ENCODE data around the gene RARS2. TPM values are rescaled to one million over a fixed set of nuclear protein-coding genes. Genes with fewer than 3 reads are reported as not detected.
A peak's percentile ranks its signal among the peaks of the same experiment; 100 is the strongest.

Gene RARS2
- total and polyA plus RNA-seq, 5 experiments from 2014 or later = 17.3 to 40.6 (median 29.1) TPM

DNA sequence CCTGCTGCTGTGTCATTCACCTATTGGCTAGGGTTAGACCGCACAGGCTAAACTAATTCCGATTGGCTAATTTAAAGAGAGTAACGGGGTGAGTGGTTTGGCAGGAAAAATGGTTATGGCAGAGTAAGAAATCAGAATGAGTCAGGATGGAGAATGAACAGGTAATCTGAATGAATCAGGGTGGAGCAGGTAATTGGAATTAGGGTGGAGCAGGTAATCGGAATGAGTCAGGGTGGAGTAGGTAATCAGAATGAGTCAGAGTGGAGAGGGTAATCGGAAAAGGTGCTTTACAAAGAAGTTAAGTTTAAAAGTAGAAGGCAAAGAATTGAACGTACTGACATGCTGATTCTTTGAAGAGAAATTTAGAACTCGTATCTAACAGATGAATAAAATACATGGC lies 105.3 kb downstream of the RARS2 start:
- no peak for ATAC-seq
- Mint-ChIP-seq H3K4me3 (no peak overlapping the region), H3K36me3 (peaks cover 0 to 37% (median 15%) of the 10 kb centered on the region in 3 donors), H3K4me1 (peaks cover 0 to 12% (median 10%) of the 10 kb centered on the region in 4 donors), H3K9me3 (no peaks in the 10 kb centered on the region), H3K27me3 (no peaks in the 10 kb centered on the region), H3K27ac (peak overlapping the region in 1 of 10 donors; percentile 20)
- POLR2A ChIA-PET = no interaction called here
- no peak for DNase-seq

GRCh38 chr6:87483929-87484328 lies 105.9 kb downstream of the RARS2 start:
- Mint-ChIP-seq H3K27ac (peak overlapping the region in 1 of 10 donors; percentile 5), H3K4me1 (peaks cover 0 to 12% (median 11%) of the 10 kb centered on the region in 4 donors), H3K36me3 (peaks cover 0 to 38% (median 20%) of the 10 kb centered on the region in 3 donors), H3K27me3 (no peaks in the 10 kb centered on the region), H3K9me3 (no peaks in the 10 kb centered on the region), H3K4me3 (no peak overlapping the region)
- no peak for DNase-seq
- no peak for ATAC-seq
- POLR2A ChIA-PET = no interaction called here

- Mint-ChIP-seq H3K27me3 (no peaks in the 10 kb centered on the region), H3K4me3 (no peak overlapping the region), H3K4me1 (peaks cover 0 to 16% (median 11%) of the 10 kb centered on the region in 4 donors), H3K27ac (peak overlapping the region in 1 of 10 donors; percentile 53), H3K36me3 (peaks cover 0 to 51% (median 25%) of the 10 kb centered on the region in 3 donors), H3K9me3 (peaks cover 0 to 2% (median 0%) of the 10 kb centered on the region in 9 donors)
- POLR2A ChIA-PET = no interaction called here
- ATAC-seq (no peak), DNase-seq (no peak)
These were observed 107.4 kb downstream of the RARS2 start for GRCh38 chr6:87482366-87482765.

GRCh38 chr6:87481931-87482330 lies 107.9 kb downstream of the RARS2 start:
- Mint-ChIP-seq H3K4me3 (no peak overlapping the region), H3K4me1 (peaks cover 0 to 16% (median 11%) of the 10 kb centered on the region in 4 donors), H3K36me3 (peaks cover 0 to 51% (median 25%) of the 10 kb centered on the region in 3 donors), H3K27me3 (no peaks in the 10 kb centered on the region), H3K27ac (no peak overlapping the region), H3K9me3 (peaks cover 0 to 2% (median 0%) of the 10 kb centered on the region in 9 donors)
- POLR2A ChIA-PET = no interaction called here
- DNase-seq = no peak
- ATAC-seq = no peak

DNA sequence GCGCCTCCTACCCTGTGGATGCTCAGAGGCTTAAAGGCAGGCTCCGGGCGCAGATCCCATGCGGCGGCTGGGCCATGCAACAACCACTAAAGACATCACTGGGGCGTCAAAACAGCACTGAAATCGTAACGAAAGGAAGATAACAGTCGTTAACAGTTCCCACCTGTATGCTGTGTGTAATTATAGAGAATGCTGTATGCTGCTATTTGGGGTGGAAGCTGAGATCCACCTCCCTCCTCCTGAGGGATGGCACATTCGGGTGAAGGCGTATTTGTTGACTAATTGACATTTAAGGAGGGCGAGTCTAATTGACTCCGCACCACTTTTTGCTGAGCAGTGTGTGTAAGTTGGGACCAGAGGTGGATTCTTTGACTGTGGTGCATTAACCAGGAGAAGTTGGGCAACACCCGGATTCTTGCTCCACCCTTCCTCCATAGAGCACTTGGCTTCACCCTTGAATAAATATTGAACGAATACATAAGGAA lies 116.3 kb downstream of the RARS2 start:
- H3K27me3 Mint-ChIP-seq = peaks cover 0 to 1% (median under 1%) of the 10 kb centered on the region in 5 donors
- POLR2A ChIA-PET = interaction anchor here (1.2 to 1.7 kb wide), 3 partner anchors 65 to 151 kb away, joined by 3 to 6 read pairs (median 4); partner anchors contain the start of genes CFAP206 and SMIM8
- peaks cover 10 to 27% (median 18%) of the 10 kb centered on the region in 4 donors for H3K4me1 Mint-ChIP-seq
- peak in 5 of 10 donors; percentile 38 to 65 (median 42) for DNase-seq
- H3K27ac Mint-ChIP-seq = peak overlapping the region; percentile 99 to 100 (median 100)
- no peaks in the 10 kb centered on the region for H3K9me3 Mint-ChIP-seq
- peak overlapping the region; percentile 89 to 100 (median 99) for H3K4me3 Mint-ChIP-seq
- H3K36me3 Mint-ChIP-seq = peaks cover 0 to 11% (median 3%) of the 10 kb centered on the region in 3 donors
- ATAC-seq = peak; percentile 71 to 77

DNA sequence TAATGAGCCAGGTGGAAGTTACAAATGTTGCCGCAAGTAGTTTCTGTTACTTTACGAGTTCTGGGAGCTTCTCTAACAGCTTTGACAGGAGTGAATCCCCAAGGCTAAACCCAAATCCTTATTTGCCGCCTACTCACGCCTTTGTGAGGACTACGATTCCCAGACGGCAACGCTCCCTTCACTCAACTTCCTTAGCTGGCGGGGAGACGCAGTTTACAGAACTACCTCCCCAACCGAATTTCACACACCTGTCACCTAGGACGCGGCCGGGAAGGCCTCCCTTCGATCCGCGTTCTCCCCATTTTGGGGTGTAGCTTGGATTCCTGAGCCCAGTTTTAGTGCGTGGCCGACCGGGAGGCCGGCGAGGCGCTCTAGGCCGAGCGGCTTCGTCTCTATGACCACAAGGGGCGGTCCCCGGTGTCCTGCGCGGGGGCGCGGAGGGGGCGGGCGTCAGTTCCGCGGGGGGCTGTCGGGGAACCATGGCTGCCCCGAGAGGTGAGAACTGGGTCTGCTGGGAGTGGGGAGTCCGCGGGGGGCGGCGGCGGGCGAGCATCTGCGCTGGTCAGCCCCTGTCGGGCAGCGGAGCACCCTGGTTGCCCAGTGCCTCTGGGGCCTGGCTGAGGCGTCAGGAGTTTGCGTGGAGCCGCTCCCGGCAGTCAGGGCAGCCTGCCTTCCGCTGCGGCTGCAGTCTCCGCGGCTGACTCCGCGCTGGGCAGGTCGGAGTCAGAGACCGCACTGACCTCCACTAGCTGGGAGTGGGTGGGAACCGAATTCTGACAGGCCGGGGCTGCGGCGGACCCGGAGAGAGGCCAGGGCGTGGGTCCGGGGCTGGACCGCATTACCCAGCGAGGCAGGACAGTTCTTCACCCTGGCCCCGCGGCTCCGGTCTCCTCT lies 117.0 kb downstream of the RARS2 start, which contains the start of gene SLC35A1:
Gene SLC35A1 (plus strand): TSS at position 450 of the 894 bp plus-strand sequence. CDS start 30 bp downstream, at position 480.
- DNase-seq = peak; percentile 74 to 96 (median 86)
- Mint-ChIP-seq H3K36me3 (peaks cover 0 to 4% (median 0%) of the 10 kb centered on the region in 3 donors), H3K27me3 (peaks cover 0 to 7% (median 5%) of the 10 kb centered on the region in 5 donors), H3K27ac (peak within 1 kb of the TSS; percentile 99 to 100 (median 100)), H3K4me3 (peak within 1 kb of the TSS; percentile 89 to 100 (median 99)), H3K9me3 (no peaks in the 10 kb centered on the region), H3K4me1 (peaks cover 9 to 27% (median 15%) of the 10 kb centered on the region in 4 donors)
- ATAC-seq = peak; percentile 92 to 93
- POLR2A ChIA-PET = interaction anchor here (0.6 to 1.7 kb wide), 10 partner anchors 11 to 1606 kb away, joined by 3 to 7 read pairs (median 3); partner anchors contain the start of genes AKIRIN2, CFAP206, ORC3 and RARS2

DNA sequence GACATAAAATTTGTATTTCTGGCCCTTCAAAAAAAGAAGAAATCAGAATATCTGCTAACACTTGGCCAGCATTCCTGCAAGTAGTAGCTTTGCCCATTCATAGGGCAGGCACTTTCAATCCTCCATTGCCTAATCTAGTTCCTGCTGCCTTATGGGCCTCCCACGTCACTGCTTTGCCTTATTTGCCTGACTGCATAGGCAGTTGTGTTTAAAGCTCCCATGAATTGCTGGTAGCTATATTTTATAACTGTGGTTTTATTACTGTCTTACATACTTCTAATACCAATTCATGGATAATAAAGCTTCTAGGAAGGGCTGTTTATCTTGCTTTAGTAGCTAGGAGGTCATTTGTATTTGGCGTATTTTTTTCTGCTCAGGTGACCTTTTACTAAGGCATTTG lies 124.7 kb downstream of the RARS2 start:
- no peak overlapping the region for H3K27ac Mint-ChIP-seq
- H3K4me1 Mint-ChIP-seq = no peaks in the 10 kb centered on the region
- peaks cover 19 to 43% (median 23%) of the 10 kb centered on the region in 5 donors for H3K27me3 Mint-ChIP-seq
- POLR2A ChIA-PET = no interaction called here
- H3K9me3 Mint-ChIP-seq = peaks cover 0 to 13% (median 1%) of the 10 kb centered on the region in 9 donors
- H3K4me3 Mint-ChIP-seq = no peak overlapping the region
- DNase-seq (no peak), ATAC-seq (no peak)
- peaks cover 0 to 9% (median 0%) of the 10 kb centered on the region in 3 donors for H3K36me3 Mint-ChIP-seq

Other genes with a start within 250 kb of the RARS2 start
- 1 to 10 TPM; 3.8 to 5.0 TPM for gene C6orf163, start 245.2 kb downstream of the RARS2 start, total RNA-seq
- under 1 TPM; 0.23 to 0.51 (median 0.33) TPM for gene C6orf163, start 245.2 kb downstream of the RARS2 start, polyA plus RNA-seq
- not detected for gene CFAP206, start 182.0 kb downstream of the RARS2 start, total RNA-seq
- gene CFAP206, start 182.0 kb downstream of the RARS2 start, polyA plus RNA-seq = under 1 TPM in 1 of 3 donors, not detected in 2; 0.07 TPM
- gene SLC35A1, start 117.0 kb downstream of the RARS2 start, total RNA-seq = 10 to 100 TPM; 21.5 to 22.3 TPM
- 10 to 100 TPM; 21.3 to 27.7 (median 22.8) TPM for gene SLC35A1, start 117.0 kb downstream of the RARS2 start, polyA plus RNA-seq
- 10 to 100 TPM; 30.9 to 31.4 TPM for gene ORC3, start 148 bp upstream of the RARS2 start, total RNA-seq
- 10 to 100 TPM; 33.8 to 37.7 (median 36.7) TPM for gene ORC3, start 148 bp upstream of the RARS2 start, polyA plus RNA-seq
- 10 to 100 TPM; 57.4 to 58.0 TPM for gene AKIRIN2, start 112.2 kb upstream of the RARS2 start, total RNA-seq
- gene AKIRIN2, start 112.2 kb upstream of the RARS2 start, polyA plus RNA-seq = 10 to 100 TPM; 20.2 to 33.4 (median 27.2) TPM